Endodermal cell (in vitro differentiated cells): ENCODE results near the gene KCNA2. TPM values are rescaled to one million over a fixed set of nuclear protein-coding genes. Genes with fewer than 3 reads are reported as not detected.
A peak's percentile ranks its signal among the peaks of the same experiment; 100 is the strongest.

Experiments used
- DNase-seq: peaks from one replicate; pipeline ENCODE4 v3.0.0-alpha.2; 2017
- H3K27ac ChIP-seq: 2 replicates; pipeline ENCODE4 v1.5.1; 2013; ENCODE audit warnings: mild to moderate bottlenecking, low read depth, low read length, moderate library complexity
- H3K27me3 ChIP-seq: 2 replicates; pipeline ENCODE4 v1.6.1; 2013; ENCODE audit warnings: mild to moderate bottlenecking, low read length, moderate library complexity; ENCODE audit not compliant: insufficient read depth, control insufficient read depth, poor library complexity, severe bottlenecking
- H3K36me3 ChIP-seq: 2 replicates; pipeline ENCODE4 v1.7.0; 2013; ENCODE audit warnings: mild to moderate bottlenecking, low read length, moderate library complexity; ENCODE audit not compliant: control insufficient read depth, insufficient read depth
- H3K4me1 ChIP-seq: one replicate; pipeline ENCODE4 v1.7.0; 2013; ENCODE audit warnings: low read length; ENCODE audit not compliant: control insufficient read depth, insufficient read depth
- H3K4me3 ChIP-seq: 2 replicates; pipeline ENCODE4 v1.5.1; 2013; ENCODE audit warnings: mild to moderate bottlenecking, low read length, moderate library complexity
- H3K9ac ChIP-seq: 2 replicates; pipeline ENCODE4 v1.6.1; 2013; ENCODE audit warnings: mild to moderate bottlenecking, low read length, moderate library complexity; ENCODE audit not compliant: poor library complexity, severe bottlenecking; ENCODE audit errors: extremely low read depth
- H3K9me3 ChIP-seq: 2 replicates; pipeline ENCODE4 v1.6.1; 2013; ENCODE audit warnings: mild to moderate bottlenecking, low read length, moderate library complexity; ENCODE audit not compliant: control insufficient read depth
- H3K27ac Mint-ChIP-seq: 2 replicates; pipeline ENCODE4 v1.8.0; 2020; ENCODE audit warnings: mixed read lengths
- H3K27me3 Mint-ChIP-seq: 2 replicates; pipeline ENCODE4 v1.8.0; 2021; ENCODE audit warnings: mild to moderate bottlenecking, mixed read lengths; ENCODE audit not compliant: insufficient read depth
- H3K36me3 Mint-ChIP-seq: 2 replicates; pipeline ENCODE4 v1.8.0; 2020; ENCODE audit warnings: low read depth, mixed read lengths
- H3K4me1 Mint-ChIP-seq: 2 replicates; pipeline ENCODE4 v1.8.0; 2020; ENCODE audit warnings: mixed read lengths
- H3K4me3 Mint-ChIP-seq: 2 replicates; pipeline ENCODE4 v1.8.0; 2020; ENCODE audit warnings: mild to moderate bottlenecking, moderate library complexity, mixed read lengths
- H3K9me3 Mint-ChIP-seq: 2 replicates; pipeline ENCODE4 v1.8.0; 2020; ENCODE audit warnings: mild to moderate bottlenecking, mixed read lengths
- WGBS, 2 experiments: methylation state at CpG; one replicate each; pipeline versions ENCODE4 v1.1.5 to v1.1.7; 2013; ENCODE audit warnings: missing lambda C conversion rate in 2 of 2, mixed read lengths in 1 of 2; ENCODE audit not compliant: insufficient coverage in 1 of 2, insufficient read length in 1 of 2; 5-methylcytosine and 5-hydroxymethylcytosine counted together
- total RNA-seq, 2 donors: library from RNA; stranded (reverse); fragmentation: NEBNext Ultra II Directional in 1 of 2; extraction: Animal tissue kit (Norgen Biotek cat#: 25700) in 1 of 2; gene quantifications; 2 replicates in 1 of 2; 3 replicates in 1 of 2; pipeline ENCODE4 v1.2.1, GENCODE V29; 2021
- TF ChIP-seq, protein P1 (sequence below): fragments of 200-600 bp; sonication (generic); conservative IDR thresholded peaks from 2 replicates; pipeline ENCODE4 v1.5.0; 2021; ENCODE audit warnings: antibody characterized with exemption, mild to moderate bottlenecking

The KCNA2 gene
- total RNA-seq, 2 donors from 2014 or later, result 0.11 to 0.57 TPM

DNA sequence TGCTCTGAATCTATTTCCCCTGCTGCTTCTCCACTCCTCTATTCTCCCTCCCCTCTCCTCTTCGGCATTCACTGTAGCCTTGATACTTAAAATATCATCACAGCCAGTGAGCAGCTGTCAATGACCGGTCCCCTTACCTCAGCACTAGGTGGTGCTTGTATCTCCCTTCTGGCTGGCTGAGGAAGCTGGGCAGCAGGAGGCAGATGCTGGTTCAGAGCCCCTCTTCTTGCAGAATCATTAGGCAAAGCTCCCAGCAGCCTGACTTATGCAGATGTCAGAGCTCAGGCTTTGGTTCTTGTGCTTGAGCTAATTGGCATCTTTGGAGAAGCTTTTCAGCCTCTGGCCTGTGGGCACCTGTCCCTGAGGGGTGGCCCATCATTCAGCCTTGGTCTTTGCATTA is 31.9 kb upstream of the KCNA2 start:
- Histone ChIP-seq H3K9ac (no peak overlapping the region), H3K4me1 (no peaks in the 10 kb centered on the region), H3K27ac (no peak overlapping the region), H3K36me3 (no peaks in the 10 kb centered on the region), H3K9me3 (no peaks in the 10 kb centered on the region), H3K4me3 (no peak overlapping the region), H3K27me3 (peaks cover 7% of the 10 kb centered on the region)
- DNase-seq, result peak; percentile 56
- H3K27me3 Mint-ChIP-seq, result peaks cover 17% of the 10 kb centered on the region
- H3K36me3 Mint-ChIP-seq, result no peaks in the 10 kb centered on the region
- H3K9me3 Mint-ChIP-seq, result no peaks in the 10 kb centered on the region
- no peaks in the 10 kb centered on the region for H3K4me1 Mint-ChIP-seq
- 82% methylated on average over 2 of the region's 2 CpGs; no CpG with 5 or more reads in 1 of the 2 experiments for WGBS, 2 experiments
- TF ChIP-seq, protein P1, sequence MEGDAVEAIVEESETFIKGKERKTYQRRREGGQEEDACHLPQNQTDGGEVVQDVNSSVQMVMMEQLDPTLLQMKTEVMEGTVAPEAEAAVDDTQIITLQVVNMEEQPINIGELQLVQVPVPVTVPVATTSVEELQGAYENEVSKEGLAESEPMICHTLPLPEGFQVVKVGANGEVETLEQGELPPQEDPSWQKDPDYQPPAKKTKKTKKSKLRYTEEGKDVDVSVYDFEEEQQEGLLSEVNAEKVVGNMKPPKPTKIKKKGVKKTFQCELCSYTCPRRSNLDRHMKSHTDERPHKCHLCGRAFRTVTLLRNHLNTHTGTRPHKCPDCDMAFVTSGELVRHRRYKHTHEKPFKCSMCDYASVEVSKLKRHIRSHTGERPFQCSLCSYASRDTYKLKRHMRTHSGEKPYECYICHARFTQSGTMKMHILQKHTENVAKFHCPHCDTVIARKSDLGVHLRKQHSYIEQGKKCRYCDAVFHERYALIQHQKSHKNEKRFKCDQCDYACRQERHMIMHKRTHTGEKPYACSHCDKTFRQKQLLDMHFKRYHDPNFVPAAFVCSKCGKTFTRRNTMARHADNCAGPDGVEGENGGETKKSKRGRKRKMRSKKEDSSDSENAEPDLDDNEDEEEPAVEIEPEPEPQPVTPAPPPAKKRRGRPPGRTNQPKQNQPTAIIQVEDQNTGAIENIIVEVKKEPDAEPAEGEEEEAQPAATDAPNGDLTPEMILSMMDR, result peak; percentile 23
- H3K27ac Mint-ChIP-seq, result no peak overlapping the region
- H3K4me3 Mint-ChIP-seq, result no peak overlapping the region

- TF ChIP-seq, protein P1, result no peak
- Mint-ChIP-seq H3K9me3 (no peaks in the 10 kb centered on the region), H3K36me3 (no peaks in the 10 kb centered on the region), H3K27ac (no peak overlapping the region), H3K4me1 (no peaks in the 10 kb centered on the region), H3K27me3 (peaks cover 17% of the 10 kb centered on the region), H3K4me3 (no peak overlapping the region)
- H3K9ac ChIP-seq, result no peak overlapping the region
- H3K27me3 ChIP-seq, result peaks cover 7% of the 10 kb centered on the region
- H3K36me3 ChIP-seq, result no peaks in the 10 kb centered on the region
- no peaks in the 10 kb centered on the region for H3K4me1 ChIP-seq
- H3K4me3 ChIP-seq, result no peak overlapping the region
- no peaks in the 10 kb centered on the region for H3K9me3 ChIP-seq
- peak; percentile 61 for DNase-seq
- 67 to 83% methylated on average over 2 to 3 of the region's 3 CpGs for WGBS, 2 experiments
- no peak overlapping the region for H3K27ac ChIP-seq
Measured at GRCh38 chr1:110637475-110637874, 31.3 kb upstream of the KCNA2 start.

DNA sequence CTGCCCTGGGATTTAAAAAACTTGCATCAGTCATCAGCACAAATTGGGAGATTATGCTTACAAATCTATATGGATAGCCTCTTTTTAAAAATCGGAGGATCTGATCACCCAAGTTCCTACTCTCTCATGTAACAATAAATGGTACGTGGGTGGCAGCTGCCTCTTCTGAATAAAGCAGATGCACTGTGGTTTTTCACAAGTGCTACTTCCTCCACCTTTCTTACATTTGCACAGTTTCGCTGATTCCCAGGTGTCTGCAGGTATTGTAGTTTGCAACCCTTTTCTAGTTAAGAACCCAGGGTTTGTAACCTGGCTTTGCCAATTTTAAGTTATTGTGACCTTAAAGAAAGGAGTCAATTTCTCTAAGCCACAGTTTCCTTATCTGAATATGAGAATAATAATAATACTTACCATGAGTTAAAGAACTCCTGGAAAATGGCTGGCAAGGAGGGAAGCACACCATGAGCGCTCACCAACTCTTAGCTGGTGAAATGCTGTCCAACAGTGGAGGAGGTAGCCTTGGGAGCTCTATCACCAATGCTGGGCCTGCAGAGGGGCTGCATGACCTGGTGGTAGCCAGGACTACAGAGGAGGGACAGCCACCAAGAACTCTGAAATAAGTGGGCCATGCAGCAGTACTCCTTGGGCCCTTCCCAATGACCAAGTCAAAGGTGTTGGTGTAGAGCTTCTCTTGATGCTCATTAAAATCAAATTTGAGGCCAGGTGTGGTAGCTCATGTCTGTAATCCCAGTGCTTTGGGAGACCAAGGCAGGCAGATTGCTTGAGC is 30.2 kb upstream of the KCNA2 start:
- H3K27me3 Mint-ChIP-seq, result peaks cover 13% of the 10 kb centered on the region
- Histone ChIP-seq H3K27ac (no peak overlapping the region), H3K4me1 (no peaks in the 10 kb centered on the region), H3K36me3 (no peaks in the 10 kb centered on the region), H3K27me3 (peaks cover 16% of the 10 kb centered on the region), H3K9me3 (no peaks in the 10 kb centered on the region), H3K4me3 (no peak overlapping the region), H3K9ac (no peak overlapping the region)
- DNase-seq, result no peak
- no peaks in the 10 kb centered on the region for H3K9me3 Mint-ChIP-seq
- no peak overlapping the region for H3K27ac Mint-ChIP-seq
- no peaks in the 10 kb centered on the region for H3K36me3 Mint-ChIP-seq
- H3K4me1 Mint-ChIP-seq, result no peaks in the 10 kb centered on the region
- WGBS, 2 experiments, result 92 to 93% methylated on average over 2 to 4 of the region's 4 CpGs
- no peak overlapping the region for H3K4me3 Mint-ChIP-seq
- TF ChIP-seq, protein P1, result no peak
